SJSA1 (cell line): Measurements from ENCODE around the gene DMD. TPM values are rescaled to one million over a fixed set of nuclear protein-coding genes. Genes with fewer than 3 reads are reported as not detected.

Experiments
- DNase-seq, 2 experiments: peaks; one replicate each; pipeline ENCODE4 v3.0.0-alpha.2; 2015 to 2020; ENCODE audit warnings: low spot score in 2 of 2, low read depth in 1 of 2
- H3K27ac ChIP-seq: fragments of 250-450 bp; sonication (Bioruptor Pico); 2 replicates; pipeline ENCODE4 v1.5.1; 2020; ENCODE audit warnings: mild to moderate bottlenecking, moderate library complexity
- H3K27me3 ChIP-seq: fragments of 250-450 bp; sonication (Bioruptor Pico); replicated peaks from 2 replicates; pipeline ENCODE4 v1.5.1; 2020; ENCODE audit warnings: mild to moderate bottlenecking, moderate library complexity
- H3K36me3 ChIP-seq: fragments of 250-450 bp; sonication (Bioruptor Pico); 2 replicates; pipeline ENCODE4 v1.5.1; 2020; ENCODE audit warnings: mild to moderate bottlenecking
- H3K4me1 ChIP-seq: fragments of 250-450 bp; sonication (Bioruptor Pico); replicated peaks from 2 replicates; pipeline ENCODE4 v1.6.1; 2021; ENCODE audit warnings: mild to moderate bottlenecking
- H3K4me3 ChIP-seq: fragments of 250-450 bp; sonication (Bioruptor Pico); 2 replicates; pipeline ENCODE4 v1.5.1; 2020; ENCODE audit warnings: mild to moderate bottlenecking
- H3K9me3 ChIP-seq: fragments of 250-450 bp; sonication (Bioruptor Pico); replicated peaks from 2 replicates; pipeline ENCODE4 v1.5.1; 2020; ENCODE audit warnings: mild to moderate bottlenecking
- total RNA-seq: library from RNA; depleted of rRNA; stranded (reverse); fragments of >200 nt; shearing (Covaris generic); gene quantifications from 2 replicates; pipeline ENCODE4 v1.2.3, GENCODE V29; 2014

DMD gene
- total RNA-seq, 1 experiment from 2014 or later = 6.8 TPM

DNA sequence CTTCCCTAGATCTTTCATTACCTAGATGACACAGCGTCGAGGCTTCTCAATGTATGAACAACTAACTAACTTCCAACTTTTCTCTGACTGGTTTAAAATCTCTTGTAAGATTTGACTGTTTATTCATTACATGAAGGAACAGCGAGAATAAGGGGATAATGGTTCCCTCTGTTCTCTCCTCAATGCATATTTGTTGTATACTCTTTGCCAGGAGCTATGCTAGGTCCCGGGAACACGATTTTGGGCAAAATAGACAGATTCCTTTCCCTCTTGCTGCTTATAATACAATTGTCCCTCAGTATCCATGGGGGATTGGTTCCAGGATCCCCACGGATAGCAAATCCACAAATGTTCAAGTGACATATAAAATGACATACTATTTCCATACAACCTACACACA lies 1020.0 kb downstream of the DMD start:
- Histone ChIP-seq H3K4me1 (no peaks in the 10 kb centered on the region), H3K27ac (no peak overlapping the region), H3K36me3 (no peaks in the 10 kb centered on the region), H3K4me3 (no peak overlapping the region), H3K9me3 (no peaks in the 10 kb centered on the region), H3K27me3 (no peaks in the 10 kb centered on the region)
- DNase-seq = no peak

DNA sequence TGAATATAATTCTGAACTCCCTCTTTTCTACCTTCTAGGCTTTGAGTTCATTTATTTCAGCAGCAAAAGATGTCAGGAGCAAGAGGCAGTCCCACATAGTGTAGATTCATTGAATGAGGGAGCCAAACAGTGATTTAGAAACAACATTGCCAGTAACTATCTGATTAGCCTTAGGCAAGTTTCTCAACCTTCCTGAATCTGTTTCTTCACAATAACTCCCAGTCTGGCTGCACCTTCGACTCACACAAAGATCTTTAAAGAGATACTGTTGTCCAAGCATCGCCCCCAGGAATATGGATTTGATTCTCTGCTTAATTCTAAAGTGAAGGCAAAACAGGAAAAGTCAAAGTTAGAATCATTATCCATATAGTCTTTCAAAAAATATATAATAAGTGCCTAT lies 1026.2 kb downstream of the DMD start:
- Histone ChIP-seq H3K9me3 (no peaks in the 10 kb centered on the region), H3K27ac (no peak overlapping the region), H3K27me3 (no peaks in the 10 kb centered on the region), H3K4me1 (no peaks in the 10 kb centered on the region), H3K36me3 (no peaks in the 10 kb centered on the region), H3K4me3 (no peak overlapping the region)
- no peak for DNase-seq

DNA sequence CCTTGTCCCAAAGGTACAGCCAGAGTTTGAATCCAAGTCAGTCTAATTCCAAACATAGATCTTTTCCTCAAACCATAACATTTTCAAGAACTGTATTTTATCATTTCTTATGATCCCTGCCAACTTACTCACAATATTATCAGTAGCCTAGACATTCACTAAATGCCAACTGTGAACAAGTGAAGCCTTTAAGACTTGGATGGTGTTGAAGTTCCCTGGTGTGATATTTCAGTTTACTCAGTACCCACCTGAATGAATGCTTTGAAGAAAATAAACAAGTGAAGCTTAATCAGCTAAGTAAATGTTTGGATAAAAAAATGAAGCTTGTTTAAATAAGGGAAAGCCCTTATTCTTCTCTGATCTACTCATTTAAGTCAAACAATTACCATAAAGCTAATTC lies 1028.3 kb downstream of the DMD start:
- Histone ChIP-seq H3K4me3 (no peak overlapping the region), H3K27ac (no peak overlapping the region), H3K27me3 (no peaks in the 10 kb centered on the region), H3K36me3 (no peaks in the 10 kb centered on the region), H3K4me1 (no peaks in the 10 kb centered on the region), H3K9me3 (no peaks in the 10 kb centered on the region)
- DNase-seq = no peak

DNA sequence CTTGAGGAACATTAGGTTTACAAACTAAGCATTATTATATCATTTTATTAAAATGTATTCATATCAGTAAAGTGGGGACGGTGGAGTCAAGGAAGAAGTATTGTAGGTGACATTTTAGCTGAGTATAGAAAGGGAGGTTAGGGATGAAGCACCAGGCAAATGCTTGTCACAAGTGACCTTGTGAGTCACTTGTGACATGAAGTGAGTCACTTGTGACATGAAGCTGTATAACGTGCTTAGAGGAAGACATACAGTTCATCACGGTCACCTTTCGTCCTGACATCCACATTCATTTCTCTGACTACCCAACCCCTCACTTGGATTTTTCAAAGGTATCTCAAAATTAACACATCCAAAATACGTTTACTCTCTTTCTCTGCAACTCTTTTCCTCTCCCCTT lies 1034.8 kb downstream of the DMD start:
- H3K4me1 ChIP-seq = no peaks in the 10 kb centered on the region
- no peaks in the 10 kb centered on the region for H3K36me3 ChIP-seq
- H3K27ac ChIP-seq = no peak overlapping the region
- DNase-seq = no peak
- no peaks in the 10 kb centered on the region for H3K27me3 ChIP-seq
- H3K9me3 ChIP-seq = no peaks in the 10 kb centered on the region
- no peak overlapping the region for H3K4me3 ChIP-seq

DNA sequence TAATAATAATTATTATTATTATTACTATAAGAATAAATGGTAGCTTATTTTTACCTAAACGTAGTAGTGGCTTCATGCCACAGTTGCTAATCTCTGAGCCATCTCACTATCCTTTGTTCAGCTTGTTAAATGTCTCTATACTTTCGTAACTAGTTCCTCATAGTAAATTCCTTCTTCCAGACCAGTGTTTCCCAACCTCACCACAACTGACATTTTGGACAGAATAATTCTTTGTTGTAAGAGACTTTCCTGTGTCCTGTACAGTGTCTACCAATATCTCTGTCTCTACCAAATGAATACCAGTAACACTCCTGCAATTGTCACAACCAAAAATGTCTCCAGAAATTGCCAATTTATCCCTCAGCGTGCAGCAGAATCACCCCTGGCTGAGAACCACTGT lies 1040.9 kb downstream of the DMD start:
- no peaks in the 10 kb centered on the region for H3K9me3 ChIP-seq

DNA sequence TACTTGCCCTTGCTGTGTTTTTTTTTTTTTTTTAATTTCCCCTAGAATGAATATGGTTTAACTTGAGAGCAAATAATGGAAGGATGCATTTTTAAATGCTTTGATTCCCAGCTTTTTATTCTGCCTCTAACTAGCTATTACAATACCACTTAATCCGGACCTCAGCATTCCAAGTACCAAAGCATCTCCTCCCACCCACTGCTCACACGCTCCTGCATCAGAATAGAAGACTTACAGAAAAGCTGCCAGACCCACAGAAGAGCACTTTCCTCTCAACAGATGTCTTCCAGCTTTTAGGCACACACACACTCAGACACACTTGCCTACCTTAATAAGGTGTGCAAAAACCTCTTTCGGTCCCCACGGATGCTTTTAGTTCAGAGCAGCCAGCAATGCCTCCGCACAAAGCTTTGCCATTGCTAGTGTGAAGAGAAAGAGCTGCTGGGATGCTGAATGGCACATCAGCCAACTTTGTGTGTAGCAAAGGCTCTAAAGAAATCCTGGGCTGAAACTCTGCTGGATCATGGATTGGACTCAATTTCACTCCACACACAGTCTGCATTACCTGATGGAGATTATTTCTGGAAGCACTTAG lies 1056.2 kb downstream of the DMD start:
- Histone ChIP-seq H3K4me1 (no peaks in the 10 kb centered on the region), H3K27me3 (no peaks in the 10 kb centered on the region), H3K36me3 (no peaks in the 10 kb centered on the region), H3K27ac (no peak overlapping the region), H3K9me3 (no peaks in the 10 kb centered on the region), H3K4me3 (no peak overlapping the region)
- no peak for DNase-seq

More for the DNA sequence above, 1040.9 kb downstream of the DMD start:
- Histone ChIP-seq H3K4me1 (no peaks in the 10 kb centered on the region), H3K4me3 (no peak overlapping the region), H3K36me3 (no peaks in the 10 kb centered on the region), H3K27ac (no peak overlapping the region), H3K27me3 (no peaks in the 10 kb centered on the region)
- DNase-seq = no peak

DNA sequence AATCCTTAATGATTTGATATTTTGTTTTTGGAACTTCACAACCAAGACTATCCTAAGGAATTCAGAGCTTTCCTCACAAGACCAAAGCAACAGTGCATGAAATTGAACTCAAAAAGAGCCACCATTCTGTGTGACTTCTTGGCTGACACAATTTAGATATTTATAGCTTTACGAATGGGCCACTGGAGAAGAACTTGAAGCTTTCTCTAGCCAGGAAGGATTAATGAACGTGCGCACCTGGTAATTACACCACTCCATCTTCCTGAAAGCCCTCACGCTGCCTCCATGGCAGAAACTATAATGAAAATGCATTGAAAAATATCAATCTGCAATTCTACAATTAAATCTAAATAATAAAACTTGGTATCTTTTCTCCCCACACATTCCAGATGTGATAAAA lies 1057.8 kb downstream of the DMD start:
- Histone ChIP-seq H3K4me1 (no peaks in the 10 kb centered on the region), H3K27me3 (no peaks in the 10 kb centered on the region), H3K36me3 (no peaks in the 10 kb centered on the region), H3K27ac (no peak overlapping the region), H3K9me3 (no peaks in the 10 kb centered on the region), H3K4me3 (no peak overlapping the region)
- no peak for DNase-seq

DNA sequence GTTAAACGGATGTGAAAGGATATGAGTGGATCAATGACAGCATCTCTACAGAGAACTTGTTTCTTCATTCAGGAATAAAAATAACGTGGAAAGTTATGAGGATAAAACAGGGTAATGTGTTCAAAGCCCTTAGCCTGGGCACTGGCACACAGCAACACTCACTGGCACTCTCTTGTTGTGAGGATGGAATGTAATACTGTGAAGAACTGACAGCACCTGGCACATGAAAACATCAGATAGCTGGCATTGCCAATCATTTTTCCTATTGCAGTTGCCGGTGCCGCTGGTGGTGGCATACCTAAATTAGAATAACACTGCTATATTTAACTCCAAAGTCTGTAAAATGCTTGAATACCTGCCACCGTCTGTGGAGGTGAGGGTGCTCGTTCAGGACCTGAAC lies 1061.2 kb downstream of the DMD start:
- Histone ChIP-seq H3K9me3 (no peaks in the 10 kb centered on the region), H3K27ac (no peak overlapping the region), H3K4me1 (no peaks in the 10 kb centered on the region), H3K4me3 (no peak overlapping the region), H3K36me3 (no peaks in the 10 kb centered on the region), H3K27me3 (no peaks in the 10 kb centered on the region)
- no peak for DNase-seq

DNA sequence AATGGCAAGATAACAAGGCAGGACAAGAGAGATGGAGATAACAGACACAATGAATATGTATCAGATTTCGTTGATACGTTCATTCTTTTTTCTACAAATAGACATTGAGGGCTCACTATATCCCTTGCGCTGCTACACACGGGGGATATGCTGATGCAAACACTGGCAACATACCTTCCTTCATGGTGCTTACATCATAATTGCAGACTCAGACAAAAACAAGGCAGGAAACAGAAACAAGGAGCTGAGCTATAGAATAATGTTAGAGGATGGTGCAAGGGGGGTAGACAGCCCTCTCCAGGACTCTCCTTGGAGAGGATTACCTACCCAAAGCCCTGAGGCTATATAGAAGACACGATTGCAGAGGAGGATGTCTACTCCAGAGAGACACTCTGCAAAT lies 1069.5 kb downstream of the DMD start:
- no peak for DNase-seq
- Histone ChIP-seq H3K36me3 (no peaks in the 10 kb centered on the region), H3K4me3 (no peak overlapping the region), H3K27me3 (no peaks in the 10 kb centered on the region), H3K27ac (no peak overlapping the region), H3K9me3 (no peaks in the 10 kb centered on the region), H3K4me1 (no peaks in the 10 kb centered on the region)

DNA sequence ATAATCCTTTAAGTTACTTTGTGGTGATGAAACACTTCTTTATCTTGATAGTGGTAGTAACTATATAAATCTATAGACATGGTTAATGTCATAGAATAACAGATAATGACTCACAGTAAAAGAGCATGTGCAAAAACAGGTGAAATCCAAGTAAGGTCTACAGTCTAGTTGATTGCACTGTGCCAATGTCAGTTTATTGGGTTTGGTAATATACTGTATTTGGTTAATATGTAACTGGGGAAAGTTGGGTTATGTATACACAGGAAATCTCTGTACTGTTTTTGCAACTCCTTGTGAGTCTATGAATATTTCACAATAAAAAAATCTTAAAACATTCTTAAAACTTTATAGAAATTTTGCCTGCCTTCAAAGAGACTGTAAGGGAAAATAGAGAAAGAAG lies 1071.9 kb downstream of the DMD start:
- Histone ChIP-seq H3K9me3 (no peaks in the 10 kb centered on the region), H3K4me1 (no peaks in the 10 kb centered on the region), H3K27ac (no peak overlapping the region), H3K27me3 (no peaks in the 10 kb centered on the region), H3K4me3 (no peak overlapping the region), H3K36me3 (no peaks in the 10 kb centered on the region)
- no peak for DNase-seq

DNA sequence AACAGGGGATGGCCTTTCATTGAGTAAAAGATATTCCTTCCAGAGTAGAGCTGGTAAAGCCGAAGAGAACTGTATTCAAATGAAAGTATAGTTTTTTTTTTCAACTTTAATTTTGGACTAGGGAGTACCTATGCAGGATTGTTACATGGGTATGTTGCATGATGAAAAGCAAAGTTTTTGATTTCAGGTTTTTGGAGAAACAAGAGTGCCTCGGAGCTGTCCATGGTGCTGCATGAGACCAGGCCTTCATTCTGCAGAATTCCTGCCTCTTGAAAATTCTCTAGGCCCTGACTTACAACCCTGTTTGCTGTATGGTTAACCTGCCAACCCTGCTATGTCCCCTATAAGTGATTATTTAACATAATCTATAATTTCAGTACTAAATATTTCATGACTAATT lies 1073.8 kb downstream of the DMD start:
- no peaks in the 10 kb centered on the region for H3K9me3 ChIP-seq
- H3K27me3 ChIP-seq = no peaks in the 10 kb centered on the region
- no peak for DNase-seq
- no peak overlapping the region for H3K4me3 ChIP-seq
- H3K36me3 ChIP-seq = no peaks in the 10 kb centered on the region
- no peaks in the 10 kb centered on the region for H3K4me1 ChIP-seq
- H3K27ac ChIP-seq = no peak overlapping the region

DNA sequence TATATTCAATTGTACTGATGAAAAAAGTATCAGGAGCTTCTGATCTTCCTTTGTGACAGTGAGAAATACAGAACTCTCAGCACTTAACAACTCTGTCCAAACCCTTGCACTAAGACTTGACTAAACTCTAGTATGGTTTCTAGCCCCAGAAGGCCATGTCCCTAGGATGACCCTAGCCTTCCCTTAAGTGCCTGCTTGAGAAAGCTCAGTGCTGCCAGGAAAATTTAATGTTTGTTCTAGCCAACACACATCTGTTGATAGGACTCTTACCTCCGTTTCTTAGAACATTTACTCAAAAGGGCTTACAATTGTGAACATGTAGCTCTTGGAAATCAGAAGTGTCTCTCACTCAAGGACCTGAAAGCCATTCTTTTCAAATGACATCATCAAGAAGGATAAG lies 1084.4 kb downstream of the DMD start:
- no peaks in the 10 kb centered on the region for H3K4me1 ChIP-seq
- no peak overlapping the region for H3K27ac ChIP-seq
- no peak for DNase-seq
- H3K27me3 ChIP-seq = no peaks in the 10 kb centered on the region
- H3K36me3 ChIP-seq = no peaks in the 10 kb centered on the region
- H3K9me3 ChIP-seq = no peaks in the 10 kb centered on the region
- H3K4me3 ChIP-seq = no peak overlapping the region

DNA sequence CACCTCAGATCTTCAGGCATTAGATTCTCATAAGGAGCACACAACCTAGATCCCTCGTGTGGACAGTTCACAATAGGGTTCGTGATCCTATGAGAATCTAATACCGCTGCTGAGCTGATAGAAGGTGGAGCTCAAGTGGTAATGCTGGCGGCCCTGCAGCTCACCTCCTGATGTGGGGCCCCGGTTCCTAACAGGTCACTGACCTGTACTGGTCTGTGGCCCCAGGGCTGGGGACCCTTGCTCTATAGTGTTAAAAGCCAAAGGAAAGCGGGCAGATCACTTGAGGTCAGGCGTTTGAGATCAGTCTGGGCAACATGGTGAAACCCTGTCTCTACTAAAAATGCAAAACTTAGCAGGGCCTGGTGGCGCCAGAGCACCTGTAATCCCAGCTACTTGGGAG lies 1092.5 kb downstream of the DMD start:
- DNase-seq = no peak

DNA sequence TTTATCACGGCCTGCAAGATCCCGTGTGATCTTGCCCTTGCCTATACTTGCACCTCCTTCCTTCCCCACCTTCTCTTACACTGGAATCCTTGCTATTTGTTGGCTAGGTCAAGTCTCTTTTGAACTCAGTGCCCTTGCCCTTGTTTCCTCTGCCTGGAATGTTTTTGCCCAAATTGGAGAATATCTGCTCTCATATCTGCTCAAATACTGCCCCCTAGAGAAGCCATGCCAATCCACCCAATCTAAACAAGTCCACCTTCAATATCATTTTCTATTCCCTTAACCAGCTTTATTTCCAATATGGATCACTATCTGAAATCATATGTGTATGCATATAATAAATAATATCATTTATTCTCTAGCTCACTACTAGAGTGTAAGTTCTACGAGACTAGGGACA lies 1095.3 kb downstream of the DMD start:
- Histone ChIP-seq H3K4me1 (no peaks in the 10 kb centered on the region), H3K4me3 (no peak overlapping the region), H3K9me3 (no peaks in the 10 kb centered on the region), H3K27me3 (no peaks in the 10 kb centered on the region), H3K36me3 (no peaks in the 10 kb centered on the region), H3K27ac (no peak overlapping the region)
- no peak for DNase-seq

More for the DNA sequence above, 1092.5 kb downstream of the DMD start:
- no peak overlapping the region for H3K27ac ChIP-seq
- H3K4me3 ChIP-seq = no peak overlapping the region
- H3K36me3 ChIP-seq = no peaks in the 10 kb centered on the region
- H3K27me3 ChIP-seq = no peaks in the 10 kb centered on the region
- no peaks in the 10 kb centered on the region for H3K4me1 ChIP-seq
- no peaks in the 10 kb centered on the region for H3K9me3 ChIP-seq

DNA sequence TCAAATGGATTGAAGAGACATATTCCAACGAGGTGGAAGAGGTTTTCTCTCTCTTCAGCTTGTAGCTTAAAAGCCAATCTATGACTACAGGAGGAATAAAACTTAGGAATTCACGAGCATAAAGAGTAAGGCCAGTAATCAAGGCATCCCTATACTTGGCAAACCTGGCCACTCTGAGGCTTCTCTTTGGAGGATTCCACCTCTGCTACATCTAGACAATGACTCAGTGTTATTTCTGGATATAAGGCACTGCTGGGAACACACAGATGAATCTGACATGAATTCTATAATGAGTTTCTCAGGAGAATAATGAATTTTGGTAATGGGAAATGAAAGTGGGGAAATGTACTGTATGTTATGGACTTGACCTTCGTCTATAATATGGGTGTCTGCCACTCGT lies 1123.7 kb downstream of the DMD start:
- Histone ChIP-seq H3K4me1 (no peaks in the 10 kb centered on the region), H3K36me3 (no peaks in the 10 kb centered on the region), H3K9me3 (no peaks in the 10 kb centered on the region), H3K4me3 (no peak overlapping the region), H3K27ac (no peak overlapping the region), H3K27me3 (no peaks in the 10 kb centered on the region)
- no peak for DNase-seq
